ENCODE data around the gene LRP3.
"Not testable (repeated sequence)": the region's sequence is repeated elsewhere in the genome, so short reads cannot be mapped to it uniquely, and the experiment has no call there.

Gene LRP3

GRCh38 chr19:33177417-33177979, 16.6 kb upstream of the LRP3 start:
- no peak for DNase-seq

GRCh38 chr19:33186431-33187182, 7.5 kb upstream of the LRP3 start:
- DNase-seq, result no peak

DNA sequence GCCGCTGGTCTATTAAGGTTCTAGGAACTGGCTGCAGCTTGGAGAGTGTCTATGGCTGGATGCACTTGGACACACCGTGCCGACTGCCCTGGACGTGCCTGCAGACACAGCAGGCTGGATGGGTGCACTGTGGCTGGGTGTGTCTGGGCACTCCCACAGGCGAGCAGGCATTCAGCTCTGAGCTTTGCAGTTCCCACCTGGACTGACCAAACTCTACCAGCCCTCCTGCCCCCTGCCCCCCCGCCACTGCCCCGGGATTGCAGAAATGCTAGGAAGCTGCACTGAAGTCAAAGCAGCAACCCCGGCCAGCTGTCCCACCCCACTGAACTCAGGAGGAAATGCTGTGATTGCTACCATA, 7.0 kb upstream of the LRP3 start:
- DNase-seq, result no peak

- DNase-seq, result no peak
Observed at GRCh38 chr19:33189453-33189852, 4.7 kb upstream of the LRP3 start.

GRCh38 chr19:33191092-33191491, 3.0 kb upstream of the LRP3 start:
- not testable (repeated sequence) for DNase-seq

- DNase-seq, result no peak
Observed at GRCh38 chr19:33191501-33191900, 2.6 kb upstream of the LRP3 start.

GRCh38 chr19:33192010-33192409, 2.1 kb upstream of the LRP3 start:
- DNase-seq, result no peak

DNA sequence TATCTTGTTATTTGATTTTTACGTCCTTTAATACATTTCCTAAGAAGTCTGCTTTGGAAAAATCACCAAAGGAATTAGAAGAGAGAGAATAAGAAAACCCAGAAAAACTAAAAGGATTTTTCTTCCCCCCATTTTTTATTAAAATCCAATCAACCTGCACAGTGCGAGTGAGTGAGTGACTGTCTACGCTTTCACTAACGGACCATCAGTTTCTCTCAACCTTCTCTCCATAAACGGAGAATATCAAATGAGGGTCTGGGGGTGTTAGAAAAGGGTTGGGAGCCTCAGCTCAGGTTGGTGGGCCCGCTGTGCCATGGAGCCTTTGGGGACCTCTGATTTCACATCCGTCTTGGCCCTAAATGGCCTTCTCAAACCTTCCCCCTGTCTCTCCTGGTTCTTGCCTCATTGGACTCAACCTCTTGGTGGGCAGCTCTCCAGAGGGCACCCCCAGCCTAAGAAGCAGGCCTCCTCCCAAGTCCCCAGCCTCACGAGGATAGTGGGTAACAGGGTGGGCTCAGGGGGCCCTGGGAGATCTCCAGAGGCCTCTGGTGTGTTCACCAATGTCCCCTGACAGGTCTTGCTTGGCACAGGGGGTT, 763 bp upstream of the LRP3 start:
- no peak for DNase-seq

DNA sequence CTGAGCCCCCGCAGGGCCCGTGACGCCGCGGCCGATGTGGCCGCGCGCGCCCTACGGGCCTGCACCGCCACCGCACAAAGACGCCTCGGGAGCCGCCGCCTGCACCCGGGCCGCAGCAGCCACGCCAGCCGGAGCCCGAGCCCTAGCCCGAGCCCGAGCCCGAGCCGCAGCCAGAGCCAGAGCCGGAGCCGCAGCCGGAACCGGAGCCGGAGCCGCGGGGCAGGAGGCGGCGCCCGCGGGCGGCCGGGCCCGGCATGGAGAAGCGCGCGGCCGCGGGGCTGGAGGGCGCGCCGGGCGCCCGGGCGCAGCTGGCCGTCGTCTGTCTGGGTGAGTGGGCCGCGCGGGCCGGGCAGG, 379 bp downstream of the LRP3 start:
- DNase-seq, result no peak

GRCh38 chr19:33194886-33195644, 935 bp downstream of the LRP3 start:
- no peak for DNase-seq

DNA sequence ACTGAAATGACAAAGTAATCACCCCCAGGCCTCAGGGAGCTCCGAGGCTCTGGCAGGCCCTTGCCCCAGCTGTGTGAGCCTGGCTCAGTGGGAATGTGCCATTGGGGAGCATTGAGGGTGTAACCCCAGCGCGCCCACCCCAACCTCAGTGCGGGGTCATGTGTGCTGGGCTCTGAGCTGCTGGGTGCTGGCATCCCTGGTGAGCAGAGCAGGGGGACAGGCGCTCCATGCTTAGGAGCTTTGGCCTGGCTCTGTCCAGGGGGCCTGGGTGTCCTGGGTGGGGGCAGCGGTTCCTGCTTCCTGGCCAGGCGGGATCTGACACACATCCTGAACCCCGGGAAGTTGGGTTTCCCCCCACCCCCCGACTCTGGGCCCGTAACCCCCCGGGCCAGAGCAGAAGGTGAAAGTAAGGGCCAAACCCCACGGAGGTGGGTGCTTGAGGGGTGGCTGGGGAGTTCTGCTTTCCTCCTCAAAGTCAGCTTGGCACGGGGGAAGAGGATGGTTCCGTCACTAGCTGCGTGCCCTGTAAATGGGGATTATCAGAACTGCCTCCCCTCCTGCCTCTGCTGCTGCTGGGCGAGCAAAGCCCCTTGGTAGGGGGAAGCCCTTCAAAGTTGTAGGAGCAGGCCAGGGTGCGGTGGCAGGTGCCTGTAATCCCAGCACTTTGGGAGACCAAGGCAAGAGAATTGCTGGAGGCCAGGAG, 1.7 kb downstream of the LRP3 start:
- DNase-seq, result no peak

GRCh38 chr19:33196446-33197193, 2.5 kb downstream of the LRP3 start:
- no peak for DNase-seq

GRCh38 chr19:33197591-33198000, 3.5 kb downstream of the LRP3 start:
- DNase-seq, result no peak

- DNase-seq, result no peak
Observed at GRCh38 chr19:33198169-33198568, 4.0 kb downstream of the LRP3 start.

DNA sequence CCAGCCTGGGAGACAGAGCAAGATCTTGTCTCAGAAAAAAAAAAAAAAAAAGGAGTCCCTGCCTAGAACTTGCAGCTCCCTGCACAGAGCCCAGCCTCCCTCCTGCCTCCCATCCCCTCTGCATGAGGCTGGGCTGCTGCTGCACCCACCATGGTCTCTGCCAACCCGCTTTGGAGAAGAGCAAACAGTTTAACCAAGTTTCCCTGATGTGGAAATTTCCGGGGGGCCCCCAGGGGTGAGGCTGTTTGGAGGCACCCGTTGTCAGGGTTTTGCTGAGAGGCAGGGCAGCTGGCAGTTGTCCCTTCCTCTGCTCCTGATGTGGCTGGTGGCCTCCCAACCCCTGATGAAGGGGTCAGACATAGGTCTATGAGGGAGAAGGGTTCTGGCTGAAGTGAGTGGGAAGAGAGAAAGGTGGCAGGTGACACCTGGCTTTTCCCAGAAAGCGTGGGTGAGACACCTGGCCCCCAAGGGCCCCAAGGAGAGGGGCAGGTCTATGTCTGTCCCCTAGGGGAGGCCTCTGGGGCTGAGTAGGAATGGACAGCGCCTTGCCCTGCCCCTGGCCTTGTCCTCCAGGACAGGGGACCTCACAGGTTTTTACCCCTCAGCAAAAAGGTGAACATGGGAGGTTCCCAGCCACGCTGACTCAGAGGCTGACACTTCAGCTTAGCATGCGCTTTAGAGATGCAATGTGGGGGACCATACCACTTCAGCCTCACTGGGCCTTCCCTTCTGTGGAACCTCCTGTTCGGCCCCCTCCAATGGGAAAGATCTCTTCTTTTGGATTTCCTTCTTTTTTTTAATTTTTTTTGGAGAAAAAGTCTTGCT, 5.5 kb downstream of the LRP3 start:
- DNase-seq, result no peak

- no peak for DNase-seq
Observed at GRCh38 chr19:33201473-33201872, 7.3 kb downstream of the LRP3 start.

DNA sequence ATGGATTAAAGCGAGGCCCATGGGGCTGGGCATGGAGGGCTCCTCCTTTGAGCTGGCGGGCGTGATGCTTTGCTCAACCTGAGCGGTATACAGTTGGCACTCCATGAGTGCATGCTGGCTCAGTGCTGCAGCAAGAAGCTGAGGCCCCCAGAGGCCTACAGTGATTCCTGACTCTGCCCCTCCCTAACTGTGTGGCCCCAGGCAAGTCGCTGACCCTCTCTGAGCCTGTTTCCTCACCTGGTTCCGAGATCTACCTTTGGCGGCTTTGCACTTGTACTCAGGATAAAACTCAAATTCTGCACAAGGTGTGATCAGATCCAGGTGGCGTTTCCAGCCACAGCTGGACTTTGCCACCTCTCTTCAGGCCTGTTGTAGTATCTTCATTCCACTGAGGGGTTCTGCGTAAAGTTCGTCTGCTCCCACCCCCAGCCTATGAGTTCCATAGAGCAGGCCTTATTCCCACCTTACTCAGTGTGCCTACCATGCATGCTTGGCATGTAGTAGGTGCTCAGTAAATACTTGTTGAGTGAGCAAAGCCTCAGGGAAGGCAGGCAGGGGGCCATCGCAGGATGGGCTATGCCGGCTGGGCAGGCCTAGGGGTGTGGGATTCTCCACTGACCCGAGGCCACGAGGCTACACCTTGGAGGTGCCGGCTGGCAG, 7.9 kb downstream of the LRP3 start:
- DNase-seq, result no peak

DNA sequence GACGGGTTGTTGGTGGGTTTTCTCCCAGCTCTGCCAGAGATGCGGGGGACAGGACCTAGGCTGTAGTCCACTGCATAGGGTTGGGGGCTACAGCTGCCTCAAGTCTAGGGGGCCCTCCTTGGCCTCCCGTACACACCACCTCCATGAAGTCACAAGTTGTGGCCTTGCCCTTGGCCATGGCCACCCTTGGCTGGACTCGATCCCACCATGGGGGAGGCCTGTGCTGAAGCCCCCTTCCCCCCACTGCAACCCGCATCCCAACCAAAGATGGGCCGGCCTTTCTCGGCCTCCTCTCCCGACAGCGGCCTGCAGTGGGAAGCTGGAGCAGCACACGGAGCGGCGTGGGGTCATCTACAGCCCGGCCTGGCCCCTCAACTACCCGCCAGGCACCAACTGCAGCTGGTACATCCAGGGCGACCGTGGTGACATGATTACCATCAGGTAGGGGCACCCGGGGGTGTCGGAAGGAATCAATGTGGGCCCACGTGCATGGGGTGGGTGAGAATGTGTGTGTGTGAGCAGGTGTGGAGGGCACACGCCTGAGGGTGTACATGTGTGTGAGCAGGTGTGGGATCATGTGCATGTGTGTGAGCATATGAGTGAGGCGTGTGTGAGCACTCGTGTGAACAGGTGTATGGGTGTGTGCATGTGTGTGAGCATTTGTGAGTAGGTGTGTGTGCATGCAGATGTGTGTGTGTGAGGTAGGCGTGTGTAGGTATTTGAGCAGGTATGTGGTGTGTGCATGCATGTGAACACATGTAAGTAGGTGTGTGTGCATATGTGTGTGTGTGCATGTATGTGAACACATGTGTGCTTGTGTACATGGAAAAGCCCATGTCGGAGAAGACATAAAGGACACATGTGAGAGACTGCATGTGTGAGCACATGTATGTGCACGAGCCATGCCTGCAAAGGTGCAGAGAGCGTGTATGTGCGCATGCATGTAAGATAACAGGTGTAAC, 8.7 kb downstream of the LRP3 start:
- DNase-seq, result no peak

- DNase-seq, result no peak
Observed at GRCh38 chr19:33203529-33203928, 9.4 kb downstream of the LRP3 start.
